SK-N-SH (cell line): ENCODE measurements around the gene DMP1. TPM values are rescaled to one million over a fixed set of nuclear protein-coding genes. Genes with fewer than 3 reads are reported as not detected.

ENCODE experiments used
- CTCF ChIA-PET: fragments of 300-600, 350-600 bp; formaldehyde crosslinking; extraction: SDS; loops from one replicate; lab custom pipeline; 2021; lab: Yijun Ruan, JAX
- POLR2A ChIA-PET: fragments of 350-600 bp; sonication (Branson Sonifier 250); formaldehyde crosslinking; extraction: SDS; loops from one replicate; lab custom pipeline; 2020; ENCODE audit warnings: antibody characterized with exemption, inconsistent platforms; lab: Yijun Ruan, JAX
- DNase-seq: peaks from one replicate; pipeline ENCODE4 v3.0.0; 2012
- H2AFZ ChIP-seq: fragments of 200-600 bp; sonication (generic); 2 replicates; pipeline ENCODE4 v1.8.1; 2016; ENCODE audit warnings: antibody characterized with exemption, mild to moderate bottlenecking, low read depth
- H3F3A ChIP-seq: fragments of 200-600 bp; sonication (generic); replicated peaks from 2 replicates; pipeline ENCODE3; 2016; ENCODE audit warnings: antibody characterized with exemption, mild to moderate bottlenecking; ENCODE audit not compliant: insufficient read depth
- H3K27ac ChIP-seq, 2 experiments: fragments of 200-500 bp in 1 of 2; fragments of 200-600 bp in 1 of 2; sonication (Bioruptor generic) in 1 of 2; sonication (generic), shearing (Covaris generic) in 1 of 2; 2 replicates each; pipeline versions ENCODE4 v1.5.1 to v1.6.1; 2014 to 2016; ENCODE audit warnings: low read depth in 2 of 2, inconsistent platforms in 1 of 2, low read length in 1 of 2, mild to moderate bottlenecking in 1 of 2, mixed read lengths in 1 of 2
- H3K27me3 ChIP-seq: fragments of 200-600 bp; sonication (generic), shearing (Covaris generic); 2 replicates; pipeline ENCODE4 v1.6.1; 2016; ENCODE audit warnings: mixed run types; ENCODE audit not compliant: insufficient read depth
- H3K36me3 ChIP-seq, 2 experiments: fragments of 200-500 bp in 1 of 2; fragments of 200-600 bp in 1 of 2; sonication (Bioruptor generic) in 1 of 2; sonication (generic) in 1 of 2; replicated peaks in 1 of 2; 2 replicates each; pipeline versions ENCODE3 to v1.5.1; 2014 to 2016; ENCODE audit warnings: low read length in 1 of 2, mild to moderate bottlenecking in 1 of 2; ENCODE audit not compliant: insufficient read depth in 2 of 2, control insufficient read depth in 1 of 2
- H3K4me1 ChIP-seq, 2 experiments: fragments of 200-500 bp in 1 of 2; fragments of 200-600 bp in 1 of 2; sonication (Bioruptor generic) in 1 of 2; sonication (generic), shearing (Covaris generic) in 1 of 2; 2 replicates each; pipeline versions ENCODE4 v1.5.1 to v1.6.1; 2014 to 2016; ENCODE audit warnings: low read depth in 1 of 2, low read length in 1 of 2, mixed run types in 1 of 2; ENCODE audit not compliant: insufficient read depth in 2 of 2, control insufficient read depth in 1 of 2
- H3K4me2 ChIP-seq: fragments of 200-600 bp; sonication (generic), shearing (Covaris generic); 2 replicates; pipeline ENCODE4 v1.6.1; 2017; ENCODE audit warnings: mixed run types
- H3K4me3 ChIP-seq, 2 experiments: fragments of 200-500 bp in 1 of 2; fragments of 200-600 bp in 1 of 2; sonication (Bioruptor generic) in 1 of 2; sonication (generic), shearing (Covaris generic) in 1 of 2; 2 replicates each; pipeline versions ENCODE4 v1.5.1 to v1.8.1; 2014 to 2016; ENCODE audit warnings: low read depth in 2 of 2, inconsistent platforms in 1 of 2, low read length in 1 of 2, mild to moderate bottlenecking in 1 of 2, mixed read lengths in 1 of 2, moderate library complexity in 1 of 2
- H3K79me2 ChIP-seq: fragments of 200-600 bp; sonication (generic); 2 replicates; pipeline ENCODE4 v1.8.1; 2017; ENCODE audit warnings: mild to moderate bottlenecking; ENCODE audit not compliant: insufficient read depth
- H3K9ac ChIP-seq: fragments of 200-600 bp; sonication (generic); 2 replicates; pipeline ENCODE4 v1.6.1; 2017; ENCODE audit warnings: mixed run types
- H3K9me2 ChIP-seq: fragments of 200-600 bp; sonication (generic); 2 replicates; pipeline ENCODE4 v1.6.1; 2017; ENCODE audit warnings: mixed run types
- H3K9me3 ChIP-seq: fragments of 200-600 bp; sonication (generic); 2 replicates; pipeline ENCODE4 v1.6.1; 2017; ENCODE audit warnings: mixed run types, mild to moderate bottlenecking, moderate library complexity
- H4K20me1 ChIP-seq: fragments of 200-600 bp; sonication (generic); 2 replicates; pipeline ENCODE4 v1.6.1; 2017; ENCODE audit warnings: mild to moderate bottlenecking, mixed run types; ENCODE audit not compliant: insufficient read depth
- CTCF ChIP-seq: fragments of 200-600 bp; sonication (generic); IDR thresholded peaks from 2 replicates; pipeline ENCODE4 v1.6.1; 2017; ENCODE audit warnings: antibody characterized with exemption, mild to moderate bottlenecking, moderate library complexity
- FOXJ3 ChIP-seq: sonication (generic); formaldehyde crosslinking; IDR thresholded peaks from 2 replicates; pipeline ENCODE4 v1.5.1; 2020; ENCODE audit warnings: mild to moderate bottlenecking, missing genetic modification reagents
- GABPA ChIP-seq: IDR thresholded peaks from 2 replicates; pipeline ENCODE4 v1.4.0; 2012; ENCODE audit warnings: low read depth, mild to moderate bottlenecking
- GATA2 ChIP-seq: sonication (generic); formaldehyde crosslinking; IDR thresholded peaks from 2 replicates; pipeline ENCODE4 v1.5.0; 2020; ENCODE audit warnings: mild to moderate bottlenecking, missing genetic modification reagents
- MAX ChIP-seq: IDR thresholded peaks from 2 replicates; pipeline ENCODE4 v1.4.0; 2012; ENCODE audit warnings: low read depth
- MEF2A ChIP-seq: IDR thresholded peaks from 2 replicates; pipeline ENCODE4 v1.4.0; 2012; ENCODE audit warnings: low read depth, borderline replicate concordance
- MXI1 ChIP-seq: IDR thresholded peaks from 2 replicates; pipeline ENCODE4 v1.6.1; 2012; ENCODE audit warnings: mild to moderate bottlenecking, low read depth, low read length, improper control_type of control experiment
- REST ChIP-seq: IDR thresholded peaks from 2 replicates; pipeline ENCODE4 v1.6.1; 2012; ENCODE audit warnings: mild to moderate bottlenecking, low read depth, low read length, moderate library complexity
- TCF12 ChIP-seq: IDR thresholded peaks from 2 replicates; pipeline ENCODE4 v1.4.0; 2012
- YY1 ChIP-seq: IDR thresholded peaks from 2 replicates; pipeline ENCODE4 v1.4.0; 2012; ENCODE audit warnings: low read depth, mild to moderate bottlenecking
- WGBS: methylation state at CpG from one replicate; pipeline ENCODE4 v1.1.6; 2017; ENCODE audit warnings: low lambda C conversion rate; 5-methylcytosine and 5-hydroxymethylcytosine counted together
- polyA plus RNA-seq, 3 experiments: library from polyadenylated mRNA; depleted of rRNA; stranded (reverse); fragments of >200 nt; gene quantifications; 2 replicates each; pipeline ENCODE4 v1.2.3, GENCODE V29; 2012

DMP1 gene
- not detected in 2 replicates for polyA plus RNA-seq (2012; rRNA removed)
- polyA plus RNA-seq (2012; cell fraction: cytosol; rRNA removed), result not detected in 2 replicates
- polyA plus RNA-seq (2012; cell fraction: nucleus; rRNA removed), result not detected in 2 replicates

GRCh38 chr4:87649980-87650379 lies at the start of gene DMP1:
Gene DMP1 (plus strand): TSS chr4:87650280. CDS start chr4:87656493, 6,213 bp downstream.
- DNase-seq, result no peak
- no peaks in the 10 kb centered on the region for H4K20me1 ChIP-seq
- CTCF ChIA-PET, result interaction anchor here (0.6 to 1.0 kb wide), 2 partner anchors 9 to 109 kb away, joined by 3 to 4 read pairs; no protein-coding TSS in a partner anchor
- H2AFZ ChIP-seq, result no peak within 1 kb of the TSS
- no peaks in the 10 kb centered on the region for H3K9me2 ChIP-seq
- H3K4me1 ChIP-seq, result no peaks in the 10 kb centered on the region
- no peak within 1 kb of the TSS for H3K27ac ChIP-seq
- no peaks in the 10 kb centered on the region for H3F3A ChIP-seq
- no peak within 1 kb of the TSS for H3K4me2 ChIP-seq
- WGBS, result 92% methylated on average over 3 of the region's 3 CpGs
- no peaks in the 10 kb centered on the region for H3K9me3 ChIP-seq
- H3K9ac ChIP-seq, result no peak within 1 kb of the TSS
- H3K4me3 ChIP-seq, result no peak within 1 kb of the TSS
- H3K36me3 ChIP-seq, result no peaks in the 10 kb centered on the region
- POLR2A ChIA-PET, result no interaction called here
- H3K79me2 ChIP-seq, result no peaks in the 10 kb centered on the region
- no peak for TF ChIP-seq MAX
- TF ChIP-seq CTCF, result no peak
- TF ChIP-seq YY1, result no peak
- no peak for TF ChIP-seq REST
- TF ChIP-seq FOXJ3 (CRISPR knock-in tag), result no peak
- no peak for TF ChIP-seq GATA2
- no peak for TF ChIP-seq MXI1
- TF ChIP-seq TCF12, result no peak
- no peak for TF ChIP-seq GABPA
- no peaks in the 10 kb centered on the region for H3K27me3 ChIP-seq

- Histone ChIP-seq H3K79me2 (no peaks in the 10 kb centered on the region), H3K9me2 (no peaks in the 10 kb centered on the region), H3K9ac (no peak overlapping the region), H3K4me2 (no peak overlapping the region), H3K4me3 (no peak overlapping the region), H3K36me3 (no peaks in the 10 kb centered on the region), H3F3A (no peaks in the 10 kb centered on the region), H4K20me1 (no peaks in the 10 kb centered on the region), H3K4me1 (no peaks in the 10 kb centered on the region), H3K27me3 (no peaks in the 10 kb centered on the region), H3K9me3 (no peaks in the 10 kb centered on the region), H2AFZ (no peak overlapping the region), H3K27ac (no peak overlapping the region)
- no peak for TF ChIP-seq MEF2A
- CTCF ChIA-PET, result no interaction called here
- POLR2A ChIA-PET, result no interaction called here
- DNase-seq, result no peak
Observed at GRCh38 chr4:87601361-87601760, 48.7 kb upstream of the DMP1 start.
